Neural cell (in vitro differentiated cells): ENCODE results near the gene UCN2.

Source experiments
- EP300 ChIP-seq: fragments of 450-650 bp; conservative IDR thresholded peaks from 2 replicates; pipeline ENCODE4 v1.6.1; 2014; ENCODE audit warnings: antibody characterized with exemption, mild to moderate bottlenecking, moderate library complexity; ENCODE audit not compliant: poor library complexity, severe bottlenecking
- EZH2 ChIP-seq: fragments of 200-600, 300-800 bp; shearing (Covaris generic), sonication (generic); IDR thresholded peaks from 2 replicates; pipeline ENCODE4 v1.6.1; 2014; ENCODE audit warnings: antibody characterized with exemption, low read length, borderline replicate concordance, mild to moderate bottlenecking; ENCODE audit not compliant: insufficient read depth, poor library complexity, severe bottlenecking
- MXI1 ChIP-seq: fragments of 450-650 bp; conservative IDR thresholded peaks from 2 replicates; pipeline ENCODE4 v1.6.1; 2014; ENCODE audit warnings: antibody characterized with exemption, mild to moderate bottlenecking; ENCODE audit not compliant: poor library complexity, severe bottlenecking
- POLR2AphosphoS5 ChIP-seq: IDR thresholded peaks from 2 replicates; pipeline ENCODE4 v1.6.1; 2012
- REST ChIP-seq: IDR thresholded peaks from 2 replicates; pipeline ENCODE4 v1.6.1; 2012; ENCODE audit warnings: borderline replicate concordance
- TAF1 ChIP-seq: IDR thresholded peaks from 2 replicates; pipeline ENCODE4 v1.6.1; 2012; ENCODE audit warnings: low read depth
- TF ChIP-seq, protein P1 (sequence below): fragments of 450-650 bp; IDR thresholded peaks from 2 replicates; pipeline ENCODE4 v1.5.1; 2014; ENCODE audit warnings: antibody characterized with exemption, mild to moderate bottlenecking, moderate library complexity; ENCODE audit not compliant: poor library complexity, severe bottlenecking

- TF ChIP-seq, protein P1, sequence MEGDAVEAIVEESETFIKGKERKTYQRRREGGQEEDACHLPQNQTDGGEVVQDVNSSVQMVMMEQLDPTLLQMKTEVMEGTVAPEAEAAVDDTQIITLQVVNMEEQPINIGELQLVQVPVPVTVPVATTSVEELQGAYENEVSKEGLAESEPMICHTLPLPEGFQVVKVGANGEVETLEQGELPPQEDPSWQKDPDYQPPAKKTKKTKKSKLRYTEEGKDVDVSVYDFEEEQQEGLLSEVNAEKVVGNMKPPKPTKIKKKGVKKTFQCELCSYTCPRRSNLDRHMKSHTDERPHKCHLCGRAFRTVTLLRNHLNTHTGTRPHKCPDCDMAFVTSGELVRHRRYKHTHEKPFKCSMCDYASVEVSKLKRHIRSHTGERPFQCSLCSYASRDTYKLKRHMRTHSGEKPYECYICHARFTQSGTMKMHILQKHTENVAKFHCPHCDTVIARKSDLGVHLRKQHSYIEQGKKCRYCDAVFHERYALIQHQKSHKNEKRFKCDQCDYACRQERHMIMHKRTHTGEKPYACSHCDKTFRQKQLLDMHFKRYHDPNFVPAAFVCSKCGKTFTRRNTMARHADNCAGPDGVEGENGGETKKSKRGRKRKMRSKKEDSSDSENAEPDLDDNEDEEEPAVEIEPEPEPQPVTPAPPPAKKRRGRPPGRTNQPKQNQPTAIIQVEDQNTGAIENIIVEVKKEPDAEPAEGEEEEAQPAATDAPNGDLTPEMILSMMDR: no peak
- TF ChIP-seq EZH2 (no peak), EP300 (no peak), REST (no peak), TAF1 (no peak), POLR2AphosphoS5 (no peak), MXI1 (no peak)
These were observed 8.4 kb upstream of the UCN2 start for GRCh38 chr3:48571938-48572337.
